ENCODE results near the gene TPT1. TPM values are rescaled to one million over a fixed set of nuclear protein-coding genes. Genes with fewer than 3 reads are reported as not detected.

TPT1 gene
- total RNA-seq, 1 experiment from 2014 or later: 3,611 TPM

GRCh38 chr13:45333977-45334922 lies 6.7 kb downstream of the TPT1 start:
- Mint-ChIP-seq H3K9me3 (ENCODE audit: unreplicated experiment) (no peaks in the 10 kb centered on the region), H3K36me3 (ENCODE audit: insufficient read depth, unreplicated experiment) (peaks cover 100% of the 10 kb centered on the region), H3K27ac (ENCODE audit: unreplicated experiment) (peak overlapping the region; percentile 1), H3K27me3 (ENCODE audit: insufficient read depth, unreplicated experiment) (no peaks in the 10 kb centered on the region), H3K4me3 (ENCODE audit: unreplicated experiment) (no peak overlapping the region), H3K4me1 (ENCODE audit: low read depth, unreplicated experiment) (peaks cover 62% of the 10 kb centered on the region)
- H3K36me3 ChIP-seq (ENCODE audit: control insufficient read depth, insufficient read depth, low read length): peaks cover 16% of the 10 kb centered on the region
- peaks cover 60% of the 10 kb centered on the region for H3K4me1 ChIP-seq
- no peak for DNase-seq
- POLR2A ChIA-PET: no interaction called here
- BruUV-seq (replicated peaks): no TSS peak
- intact Hi-C loops (cut with micrococcal nuclease; ENCODE audit: unreplicated experiment): no loop called here
- TF ChIP-seq CTCF (IDR thresholded peaks at IDR 0.05; ENCODE audit: insufficient read depth in 1 of 2, low read depth in 1 of 2, low read length in 1 of 2, severe bottlenecking in 1 of 2, unreplicated experiment in 1 of 2): no peak
- CTCF ChIA-PET: no interaction called here
- no peaks in the 10 kb centered on the region for H3K27me3 ChIP-seq (replicated peaks; ENCODE audit: control insufficient read depth, insufficient read depth, low read length)
- H3K9me3 ChIP-seq: no peaks in the 10 kb centered on the region
- no peak overlapping the region for H3K4me3 ChIP-seq (ENCODE audit: low read depth, low read length)

GRCh38 chr13:45333251-45333976 lies 7.6 kb downstream of the TPT1 start:
- Histone ChIP-seq H3K4me3 (ENCODE audit: low read depth, low read length) (no peak overlapping the region), H3K9me3 (no peaks in the 10 kb centered on the region), H3K27me3 (replicated peaks; ENCODE audit: control insufficient read depth, insufficient read depth, low read length) (no peaks in the 10 kb centered on the region), H3K4me1 (peaks cover 52% of the 10 kb centered on the region), H3K36me3 (ENCODE audit: control insufficient read depth, insufficient read depth, low read length) (peaks cover 12% of the 10 kb centered on the region)
- peaks cover 54% of the 10 kb centered on the region for H3K4me1 Mint-ChIP-seq (ENCODE audit: low read depth, unreplicated experiment)
- ChIA-PET CTCF (interaction anchor here (0.6 kb wide), 1 partner anchor 245 kb away, joined by 3 read pairs; no protein-coding TSS in a partner anchor), POLR2A (interaction anchor here (0.5 to 4.8 kb wide), 2 partner anchors 8 to 95 kb away, joined by 3 to 26 read pairs; partner anchors contain the start of gene TPT1)
- H3K27ac Mint-ChIP-seq (ENCODE audit: unreplicated experiment): peak overlapping the region; percentile 1
- H3K4me3 Mint-ChIP-seq (ENCODE audit: unreplicated experiment): no peak overlapping the region
- no TSS peak for BruUV-seq (replicated peaks)
- intact Hi-C loops (cut with micrococcal nuclease; ENCODE audit: unreplicated experiment): no loop called here
- no peak for DNase-seq
- peaks cover 100% of the 10 kb centered on the region for H3K36me3 Mint-ChIP-seq (ENCODE audit: insufficient read depth, unreplicated experiment)
- no peaks in the 10 kb centered on the region for H3K9me3 Mint-ChIP-seq (ENCODE audit: unreplicated experiment)
- no peaks in the 10 kb centered on the region for H3K27me3 Mint-ChIP-seq (ENCODE audit: insufficient read depth, unreplicated experiment)
- no peak for TF ChIP-seq CTCF (IDR thresholded peaks at IDR 0.05; ENCODE audit: insufficient read depth in 1 of 2, low read depth in 1 of 2, low read length in 1 of 2, severe bottlenecking in 1 of 2, unreplicated experiment in 1 of 2)

- BruUV-seq (replicated peaks): no TSS peak
- no peak overlapping the region for H3K4me3 Mint-ChIP-seq (ENCODE audit: unreplicated experiment)
- peaks cover 100% of the 10 kb centered on the region for H3K36me3 Mint-ChIP-seq (ENCODE audit: insufficient read depth, unreplicated experiment)
- H3K4me3 ChIP-seq (ENCODE audit: low read depth, low read length): no peak overlapping the region
- no peaks in the 10 kb centered on the region for H3K9me3 ChIP-seq
- H3K27ac Mint-ChIP-seq (ENCODE audit: unreplicated experiment): peak overlapping the region; percentile 54
- CTCF ChIA-PET: interaction anchor here (0.6 kb wide), 1 partner anchor 244 kb away, joined by 3 read pairs; no protein-coding TSS in a partner anchor
- no peaks in the 10 kb centered on the region for H3K9me3 Mint-ChIP-seq (ENCODE audit: unreplicated experiment)
- no peaks in the 10 kb centered on the region for H3K27me3 Mint-ChIP-seq (ENCODE audit: insufficient read depth, unreplicated experiment)
- no peaks in the 10 kb centered on the region for H3K27me3 ChIP-seq (replicated peaks; ENCODE audit: control insufficient read depth, insufficient read depth, low read length)
- POLR2A ChIA-PET: interaction anchor here (0.5 to 4.8 kb wide), 3 partner anchors 8 to 96 kb away, joined by 3 to 26 read pairs (median 3); partner anchors contain the start of gene TPT1
- intact Hi-C loops (cut with micrococcal nuclease; ENCODE audit: unreplicated experiment): no loop called here
- peaks cover 8% of the 10 kb centered on the region; the same call in 1 of the 2 replicates for H3K36me3 ChIP-seq (ENCODE audit: control insufficient read depth, insufficient read depth, low read length)
- DNase-seq: no peak
- peaks cover 46% of the 10 kb centered on the region for H3K4me1 ChIP-seq
- peaks cover 52% of the 10 kb centered on the region for H3K4me1 Mint-ChIP-seq (ENCODE audit: low read depth, unreplicated experiment)
- TF ChIP-seq CTCF (IDR thresholded peaks at IDR 0.05; ENCODE audit: insufficient read depth in 1 of 2, low read depth in 1 of 2, low read length in 1 of 2, severe bottlenecking in 1 of 2, unreplicated experiment in 1 of 2): no peak
Observed at GRCh38 chr13:45332831-45333219, 8.2 kb downstream of the TPT1 start.

Data from Caco-2 (cell line).